Activated naive CD8-positive, alpha-beta T cell treated with anti-CD3 and anti-CD28 coated beads, Interleukin-2, amount 50 U/mL, for 16 hours (primary cell): ENCODE measurements around the gene C15orf62.

Experiments used
- DNase-seq: peaks from one replicate; pipeline ENCODE4 v3.0.0-alpha.2; 2020; ENCODE audit warnings: low read depth, low spot score

C15orf62 gene

DNA sequence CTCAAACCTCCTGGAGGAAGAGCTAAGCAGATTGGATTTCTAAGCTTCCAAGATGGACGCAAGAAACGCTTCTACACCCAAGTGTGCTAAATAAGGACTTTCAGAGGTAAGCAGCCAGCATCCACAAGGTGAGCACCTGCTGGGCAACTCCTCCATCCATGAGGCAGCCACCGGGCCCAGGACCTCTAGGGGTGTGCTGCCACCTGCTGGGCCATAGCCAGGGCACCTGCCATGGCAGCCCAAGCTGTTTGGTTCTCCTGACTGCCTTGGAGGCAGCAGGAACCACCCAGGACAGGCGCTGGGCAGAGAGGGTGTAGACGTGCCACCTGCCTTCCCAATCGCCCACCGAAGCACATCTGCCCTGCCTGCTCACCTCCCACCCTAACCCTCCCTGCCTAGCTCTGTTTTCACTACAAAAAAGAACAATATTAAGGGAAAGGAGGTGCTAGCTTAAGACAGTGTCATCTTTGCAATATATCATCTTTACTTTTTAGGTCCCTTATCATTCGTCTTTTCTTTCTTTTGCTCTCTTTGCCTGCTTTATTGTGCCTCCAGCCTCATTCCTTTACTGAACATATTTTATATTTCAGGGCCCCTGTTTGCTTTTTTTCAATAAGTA is 12.9 kb downstream of the C15orf62 start:
- peak; percentile 66 for DNase-seq

DNA sequence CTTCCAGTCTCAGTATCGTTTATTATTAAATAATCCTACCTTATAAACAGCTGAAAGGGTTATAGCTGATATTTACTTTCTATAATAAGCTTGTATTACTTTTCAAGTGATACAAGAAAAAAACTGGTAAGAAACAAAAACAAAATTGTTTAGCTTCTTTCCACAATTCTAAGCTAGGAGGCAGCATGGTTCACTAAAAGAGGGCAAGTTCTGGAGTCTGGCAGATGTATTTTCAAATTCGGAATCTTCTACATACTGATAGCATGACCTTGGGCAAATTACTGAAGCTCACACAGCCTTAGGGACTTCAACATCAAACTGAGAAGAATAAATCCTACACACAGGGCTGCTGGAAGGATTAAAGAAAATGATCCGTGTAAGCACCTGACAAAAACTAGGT is 15.4 kb downstream of the C15orf62 start:
- DNase-seq = no peak

DNA sequence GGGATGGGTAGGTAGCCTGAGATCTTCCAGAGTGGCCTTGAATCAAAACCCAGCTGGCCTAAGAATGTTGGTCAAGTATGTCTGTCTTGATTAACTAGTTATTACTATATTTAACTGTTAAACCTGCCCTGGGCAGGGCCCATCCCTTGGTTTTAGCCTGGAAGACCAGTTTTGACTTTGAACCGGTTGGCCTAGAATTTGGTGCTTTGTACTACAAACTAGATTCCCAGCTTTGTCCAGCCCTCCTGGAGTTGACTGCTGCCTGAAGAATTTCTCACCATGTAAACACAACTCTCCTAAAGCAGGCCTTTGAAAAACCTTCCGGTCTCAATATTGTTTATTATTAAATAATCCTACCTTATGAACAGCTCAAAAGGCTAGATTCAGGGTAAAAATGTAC is 16.0 kb downstream of the C15orf62 start:
- no peak for DNase-seq

DNA sequence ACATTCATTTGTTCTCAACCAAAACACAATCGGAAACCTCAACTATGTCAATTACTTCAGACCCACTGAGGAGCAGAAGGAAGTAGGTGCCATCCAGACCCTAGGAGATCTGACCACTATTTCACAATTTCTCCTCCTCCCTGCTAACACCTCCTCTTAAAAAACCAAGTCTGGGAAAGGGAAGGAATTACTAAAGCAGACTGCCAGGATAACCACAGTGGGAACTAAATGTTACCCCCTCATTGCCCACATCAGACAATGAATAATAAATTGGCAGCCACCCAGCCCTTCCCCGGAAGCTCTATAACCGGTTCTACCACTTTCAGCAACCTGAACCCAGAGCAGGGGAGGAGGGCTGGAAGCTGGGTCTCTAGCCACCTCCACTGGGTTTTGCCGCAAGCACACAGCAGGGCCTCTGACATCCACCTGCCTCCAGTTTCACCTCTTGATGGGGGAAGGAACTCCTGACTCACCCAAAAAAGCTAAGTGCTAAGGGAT is 17.6 kb downstream of the C15orf62 start:
- peak; percentile 41 for DNase-seq

DNA sequence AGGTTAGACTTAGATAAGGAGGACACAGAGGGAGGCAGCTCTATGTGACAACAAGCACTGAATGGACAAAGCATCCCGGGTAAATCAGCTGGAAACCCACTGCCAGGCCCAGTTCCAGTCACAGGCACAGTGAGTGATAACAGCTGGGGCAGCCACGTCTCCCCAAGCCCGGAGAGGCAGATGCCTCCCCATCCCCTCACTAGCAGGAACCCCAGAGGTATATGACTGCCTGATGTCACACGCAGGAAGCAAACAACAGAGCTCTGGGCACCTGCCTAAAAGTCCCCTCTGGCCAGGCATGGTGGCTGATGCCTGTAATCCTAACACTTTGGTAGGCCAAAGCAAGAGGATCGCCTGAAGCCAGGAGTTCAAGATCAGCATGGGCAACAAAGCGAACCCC is 18.2 kb downstream of the C15orf62 start:
- no peak for DNase-seq

DNA sequence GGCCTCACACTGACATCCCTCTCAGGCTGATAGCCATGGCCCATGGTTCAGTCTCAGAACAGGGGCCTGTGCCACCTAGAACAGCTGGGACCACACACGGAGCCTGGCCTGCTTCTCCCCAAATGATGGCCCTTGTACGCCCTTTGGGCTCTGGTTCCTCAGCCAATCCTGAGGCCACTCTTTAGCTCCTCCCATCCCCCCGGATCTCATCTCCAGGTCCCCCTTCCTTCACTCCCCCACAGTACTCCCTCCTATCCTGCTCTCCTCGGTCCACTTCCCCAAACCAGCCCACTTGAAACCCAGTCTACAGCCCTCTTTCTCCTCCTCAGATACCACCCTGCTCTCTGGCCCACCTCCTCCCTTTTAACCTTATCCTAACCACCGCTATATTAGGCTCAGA is 19.3 kb downstream of the C15orf62 start:
- DNase-seq = no peak

DNA sequence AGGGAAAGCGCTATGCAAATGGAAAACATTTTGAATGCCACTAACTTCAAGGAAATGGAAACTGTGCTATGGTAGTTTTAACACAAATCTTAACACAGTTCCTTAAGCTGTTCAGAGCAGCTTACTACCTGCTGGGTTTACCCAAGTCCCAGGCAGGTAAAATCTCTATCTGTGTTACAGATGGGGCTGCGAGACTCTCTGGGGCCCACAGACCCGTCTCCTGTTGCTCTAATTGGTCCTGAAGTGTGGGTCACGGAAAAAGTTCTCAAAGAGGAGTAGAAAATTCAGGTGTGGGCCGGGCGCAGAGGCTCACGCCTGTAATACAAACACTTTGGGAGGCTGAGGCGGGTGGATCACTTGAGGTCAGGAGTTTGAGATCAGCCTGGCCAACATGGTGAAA is 20.2 kb downstream of the C15orf62 start:
- no peak for DNase-seq

DNA sequence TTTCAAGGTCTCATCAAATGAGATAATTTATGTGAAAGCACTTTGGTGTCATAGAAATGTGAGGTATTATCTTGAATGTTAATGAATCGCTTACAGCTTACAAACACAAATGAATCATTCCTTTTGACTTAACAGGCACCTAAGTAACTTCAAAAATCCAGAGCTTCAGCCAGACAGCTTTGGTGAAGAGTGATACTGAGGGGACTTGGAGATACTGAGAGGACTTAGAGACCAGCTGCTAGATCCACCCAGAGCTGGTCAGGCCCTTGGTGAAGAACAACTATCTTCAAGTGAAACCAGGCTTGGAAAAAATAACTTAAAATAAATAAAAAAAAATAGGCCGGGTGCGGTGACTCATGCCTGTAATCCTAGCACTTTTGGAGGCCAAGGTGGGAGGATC is 20.9 kb downstream of the C15orf62 start:
- no peak for DNase-seq

DNA sequence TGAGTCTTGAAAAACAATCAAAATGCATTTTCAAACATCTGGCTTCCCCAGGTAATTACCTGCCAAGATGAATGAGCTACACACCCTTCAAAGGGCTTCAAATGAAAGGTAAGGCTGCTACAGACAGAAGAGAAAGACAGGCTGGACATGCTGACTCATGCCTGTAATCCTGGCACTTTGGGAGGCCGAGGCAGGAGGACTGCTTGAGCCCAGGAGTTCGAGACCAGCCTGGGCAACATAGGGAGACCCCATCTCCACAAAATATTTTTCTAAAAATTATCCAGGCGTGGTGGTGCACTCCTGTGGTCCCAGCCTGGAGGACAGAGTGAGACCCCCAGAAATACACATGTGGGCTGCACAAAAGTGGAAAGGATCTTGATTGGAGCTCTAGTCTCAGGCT is 22.6 kb downstream of the C15orf62 start:
- no peak for DNase-seq

DNA sequence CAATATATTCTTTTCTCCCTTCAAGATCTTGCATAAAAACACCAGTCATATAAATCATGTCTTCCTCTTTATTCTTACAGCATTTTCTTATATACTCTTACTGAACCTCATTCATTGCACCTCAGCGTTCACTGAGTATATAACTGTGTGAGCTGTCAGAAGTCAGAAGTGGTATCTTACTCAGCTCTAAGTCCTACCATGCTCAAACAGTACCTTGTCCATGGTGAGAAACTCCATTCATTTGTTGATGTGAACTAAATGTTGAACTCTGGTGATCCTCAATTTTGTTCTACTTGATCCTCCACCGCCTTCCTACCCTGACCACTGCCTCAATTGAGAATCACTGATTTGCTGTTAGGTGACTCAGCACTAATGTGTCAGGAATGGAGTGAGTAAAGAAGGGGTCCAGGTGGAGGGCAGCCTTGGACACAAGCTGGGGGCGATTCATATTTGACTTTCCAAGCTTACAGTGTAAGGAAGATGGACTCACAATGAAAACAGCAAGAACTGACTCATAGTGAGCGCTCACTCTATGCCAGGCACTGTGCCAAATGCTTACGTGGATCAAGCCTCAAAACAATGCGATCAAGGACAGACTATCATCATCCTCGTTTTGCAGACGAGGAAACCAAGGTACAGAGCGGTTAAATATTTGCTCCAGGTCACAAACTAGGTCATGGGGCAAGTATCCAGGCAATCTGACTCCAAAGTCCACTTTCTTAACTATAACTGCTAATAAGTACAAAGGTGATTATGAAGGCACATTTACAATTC is 23.6 kb downstream of the C15orf62 start:
- no peak for DNase-seq

DNA sequence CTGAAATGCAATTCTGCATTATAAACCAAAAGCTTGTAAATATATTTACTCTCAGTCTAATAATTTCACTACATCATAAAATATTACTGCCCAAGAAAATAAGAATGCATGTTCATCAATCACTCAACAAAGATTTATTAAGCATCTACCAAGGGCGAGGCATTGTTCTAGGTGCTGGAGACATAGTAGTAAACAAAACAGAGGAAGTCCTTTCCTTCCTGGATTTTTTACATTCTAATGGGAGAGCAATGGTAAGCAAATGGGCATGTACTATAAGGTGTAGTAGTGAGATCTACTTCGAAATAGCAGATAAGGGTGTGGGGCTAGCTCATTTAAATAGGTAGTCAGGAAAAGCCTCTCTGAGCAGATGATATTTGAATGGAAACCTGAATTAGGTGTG is 26.3 kb downstream of the C15orf62 start:
- DNase-seq = no peak

DNA sequence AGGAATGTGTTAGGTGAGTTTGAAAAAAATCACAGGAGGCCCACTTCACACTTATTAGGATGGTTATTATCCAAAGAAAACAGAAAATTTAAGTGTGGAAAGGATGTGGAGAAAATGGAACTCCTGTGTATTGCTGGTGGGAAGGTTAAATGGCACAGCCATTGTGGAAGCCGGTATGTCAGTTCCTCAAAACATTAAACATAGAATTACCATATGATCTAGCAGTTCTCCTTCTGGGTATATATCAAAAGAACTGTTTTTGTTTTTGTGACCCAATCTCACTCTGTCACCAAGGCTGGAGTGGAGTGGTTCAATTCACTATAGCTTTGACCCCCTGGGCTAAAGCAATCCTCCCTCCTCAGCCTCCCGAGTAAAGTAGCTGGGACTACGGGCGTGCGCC is 26.7 kb downstream of the C15orf62 start:
- DNase-seq = no peak

DNA sequence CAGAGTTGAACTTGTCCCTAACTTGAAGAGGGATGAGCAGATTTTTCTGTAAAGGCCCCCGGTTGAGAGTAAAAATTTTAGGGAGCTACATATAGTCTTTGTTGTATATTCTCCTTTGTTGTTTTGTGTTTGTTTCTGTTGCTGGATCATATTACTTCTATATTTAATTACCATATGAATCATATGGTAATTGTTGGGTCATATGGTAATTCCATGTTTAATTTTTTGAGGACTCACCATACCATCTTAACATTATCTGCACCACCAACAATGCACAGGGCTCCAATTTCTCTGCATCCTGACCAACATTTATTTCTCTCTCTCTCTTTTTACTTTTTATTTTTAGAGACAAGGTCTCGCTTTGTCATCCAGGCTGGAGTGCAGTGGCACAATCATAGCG is 29.7 kb downstream of the C15orf62 start:
- DNase-seq = no peak

DNA sequence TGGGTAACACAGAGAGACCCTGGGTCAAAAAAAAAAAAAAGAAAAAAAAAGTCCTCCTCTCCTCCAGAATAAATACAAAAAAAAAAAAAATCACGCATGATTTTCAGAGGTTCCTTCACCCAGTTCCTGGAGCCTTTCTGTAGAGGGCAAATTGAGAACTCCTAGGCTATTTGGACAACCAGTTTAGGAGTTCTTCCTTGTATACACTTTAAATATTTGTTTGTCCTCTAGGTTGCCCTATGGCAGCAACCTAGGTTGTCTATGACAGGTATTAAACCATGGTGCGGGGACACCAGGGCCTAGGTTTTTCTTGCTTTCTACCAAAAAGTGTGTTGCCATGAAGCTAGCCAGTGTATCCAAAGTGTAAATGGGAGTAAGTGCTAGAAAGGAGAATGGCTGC is 33.3 kb downstream of the C15orf62 start:
- no peak for DNase-seq

DNA sequence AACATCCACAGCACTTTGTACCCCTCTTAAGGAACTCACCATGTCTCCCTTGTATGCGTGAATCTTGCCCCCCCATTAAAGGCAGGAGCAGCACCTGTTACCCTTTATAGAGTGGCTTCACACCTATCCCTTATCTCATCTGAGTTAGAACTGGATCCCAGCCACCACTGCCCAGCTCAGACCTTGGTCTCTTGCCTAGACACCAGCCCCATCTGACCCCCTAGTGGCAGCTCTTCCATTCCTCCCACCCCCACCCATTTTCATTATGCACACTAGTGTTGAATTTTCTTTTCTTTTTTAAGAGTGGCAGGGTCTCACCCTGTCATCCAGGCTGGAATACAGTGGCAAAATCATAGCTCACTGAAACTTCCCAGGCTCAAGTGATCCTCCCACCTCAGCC is 33.9 kb downstream of the C15orf62 start:
- DNase-seq = no peak

DNA sequence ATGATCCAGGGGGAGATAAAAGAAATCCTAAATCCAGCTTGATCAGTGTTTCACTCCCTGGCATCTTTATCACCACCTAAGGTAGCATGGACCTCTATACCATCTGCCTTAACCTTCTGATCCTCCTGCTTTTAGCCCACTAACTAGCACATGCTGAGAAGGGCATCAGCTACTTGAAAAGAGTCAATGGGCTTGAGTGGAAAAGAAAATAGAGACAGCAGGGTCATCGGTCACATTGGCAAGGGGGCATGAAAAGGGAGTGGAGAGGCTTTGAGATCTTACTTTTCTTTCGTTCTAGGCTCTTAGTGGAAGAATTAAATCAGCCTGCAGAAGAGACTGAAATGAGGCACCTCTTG is 36.9 kb downstream of the C15orf62 start:
- no peak for DNase-seq

DNA sequence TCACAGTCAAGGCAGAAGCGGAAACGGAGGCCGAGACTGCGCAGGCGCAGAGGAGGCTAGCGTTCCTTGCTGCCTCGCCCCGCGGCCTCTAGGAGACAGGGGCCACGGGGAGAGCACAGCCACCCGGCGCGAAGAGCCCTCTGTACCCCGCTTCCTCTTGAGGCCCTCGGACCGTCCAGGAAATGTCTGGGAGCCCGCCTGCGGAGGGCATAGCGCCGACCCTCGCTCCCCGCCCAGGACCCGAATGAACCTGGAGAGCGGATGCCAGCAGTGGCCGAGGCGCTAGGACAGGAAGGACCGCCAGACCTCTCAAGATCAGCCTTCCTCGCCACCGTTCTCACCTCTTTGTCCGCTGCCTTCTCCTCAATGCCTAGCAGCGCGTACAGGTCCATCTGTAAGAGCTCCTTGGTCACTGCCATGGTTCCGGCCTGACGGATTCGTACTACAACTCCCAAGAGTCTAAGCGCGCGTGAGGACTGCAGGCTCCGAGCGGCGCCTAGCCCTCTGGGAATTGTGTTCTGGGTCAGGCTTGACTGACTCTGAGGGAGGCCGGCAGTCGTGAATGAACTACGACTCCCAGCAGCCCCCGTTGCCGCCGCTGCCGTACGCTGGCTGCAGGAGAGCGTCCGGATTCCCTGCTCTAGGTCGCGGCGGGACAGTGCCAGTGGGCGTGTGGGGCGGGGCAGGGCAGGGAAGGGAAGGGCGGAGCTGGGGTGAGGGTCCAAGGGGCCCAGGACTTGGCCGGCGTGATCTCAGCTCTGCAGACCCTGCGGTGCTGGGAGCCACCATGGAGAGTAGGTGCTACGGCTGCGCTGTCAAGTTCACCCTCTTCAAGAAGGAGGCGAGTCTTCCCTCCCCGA is 37.5 kb downstream of the C15orf62 start, which contains the start of the genes DNAJC17 and ZFYVE19:
Gene DNAJC17 (minus strand): TSS at position 446 of the 860 bp plus-strand sequence. CDS start 27 bp downstream, at position 419.
Gene ZFYVE19 (plus strand): TSS at position 62 of the 860 bp plus-strand sequence. CDS start 501 bp downstream, at position 563.
- peak; percentile 88 for DNase-seq

DNA sequence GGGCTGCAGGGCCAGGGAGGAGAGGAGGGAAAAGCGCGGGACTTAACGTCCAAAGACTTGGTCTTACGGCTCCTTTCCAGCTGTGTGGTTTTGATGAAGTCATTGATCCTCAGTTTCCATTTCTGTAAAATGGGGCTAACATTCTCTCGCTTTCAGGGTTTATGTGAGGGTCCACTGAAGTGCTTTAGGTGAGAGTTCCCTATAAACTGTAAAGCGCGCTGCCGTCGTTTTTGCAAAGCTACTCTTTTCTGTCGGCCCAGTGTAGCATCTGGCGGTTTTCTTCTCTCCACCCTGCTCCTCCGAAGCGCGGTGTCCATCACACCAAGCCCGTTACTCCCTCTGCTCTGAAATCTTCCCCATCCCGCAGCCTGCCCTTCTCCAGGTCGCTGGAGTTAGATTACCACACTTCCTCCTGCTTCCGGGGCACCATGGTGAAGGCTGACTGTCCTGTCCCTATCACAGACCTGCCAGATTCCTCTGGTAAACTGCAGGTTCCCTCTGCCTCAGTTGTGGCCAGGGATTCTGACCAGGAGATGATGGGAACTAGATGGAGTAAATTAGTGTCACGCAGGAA is 38.2 kb downstream of the C15orf62 start:
- DNase-seq = no peak

DNA sequence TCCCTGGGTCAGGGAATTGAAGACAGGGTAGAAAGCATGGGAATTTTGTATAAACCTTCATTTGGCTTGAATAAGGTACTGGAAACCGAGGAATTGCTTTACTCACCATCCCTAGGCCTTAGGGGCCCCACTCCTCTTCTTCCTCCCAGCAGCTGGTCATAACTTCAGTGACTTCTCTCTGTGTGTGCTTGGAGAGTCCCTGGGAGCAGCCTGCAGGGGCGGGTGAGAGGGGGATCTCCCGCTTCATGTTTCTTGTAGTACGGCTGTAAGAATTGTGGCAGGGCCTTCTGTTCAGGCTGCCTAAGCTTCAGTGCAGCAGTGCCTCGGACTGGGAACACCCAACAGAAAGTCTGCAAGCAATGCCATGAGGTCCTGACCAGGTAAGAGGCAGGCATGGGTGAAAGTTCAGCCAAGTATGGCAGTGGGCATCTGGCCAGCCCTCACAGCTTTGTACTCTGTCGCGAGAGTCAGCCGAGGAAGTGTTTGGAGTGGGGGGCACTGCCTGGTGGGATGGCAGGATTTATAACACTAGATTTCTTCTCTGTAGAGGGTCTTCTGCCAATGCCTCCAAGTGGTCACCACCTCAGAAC is 39.2 kb downstream of the C15orf62 start:
- DNase-seq = no peak

DNA sequence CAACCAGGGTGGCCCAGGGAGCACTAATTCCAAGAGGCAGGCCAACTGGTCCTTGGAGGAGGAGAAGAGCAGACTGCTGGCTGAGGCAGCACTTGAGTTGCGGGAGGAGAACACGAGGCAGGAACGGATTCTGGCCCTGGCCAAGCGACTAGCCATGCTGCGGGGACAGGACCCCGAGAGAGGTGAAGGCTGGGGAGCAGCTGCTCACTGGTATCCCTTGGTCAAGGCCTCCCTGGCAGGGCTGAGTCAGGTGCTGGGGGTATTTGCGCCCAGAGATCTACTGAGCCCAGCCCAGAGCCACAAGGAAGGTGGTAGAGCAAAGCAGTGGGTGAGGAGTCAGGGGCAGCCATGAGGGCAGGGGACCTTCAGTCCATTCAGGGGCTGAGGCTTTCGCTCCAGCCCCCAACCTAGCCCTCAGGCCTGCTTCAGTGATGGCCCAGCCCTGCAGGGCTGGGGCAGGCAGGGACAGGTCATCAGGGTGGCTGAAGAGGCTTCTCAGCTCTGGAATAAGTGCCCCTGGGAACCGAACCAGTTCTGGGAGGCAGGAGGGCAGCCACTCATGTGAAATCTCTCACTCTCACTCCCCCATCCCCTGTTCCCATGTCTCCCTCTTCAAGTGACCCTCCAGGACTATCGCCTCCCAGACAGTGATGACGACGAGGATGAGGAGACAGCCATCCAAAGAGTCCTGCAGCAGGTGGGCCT is 43.1 kb downstream of the C15orf62 start:
- no peak for DNase-seq
